HuH-7.5 (cell line): ENCODE results near the gene SREBF1.

ENCODE experiments used
- DNase-seq: peaks from one replicate; pipeline ENCODE4 v3.0.0; 2011; ENCODE audit warnings: low spot score

The SREBF1 gene

DNA sequence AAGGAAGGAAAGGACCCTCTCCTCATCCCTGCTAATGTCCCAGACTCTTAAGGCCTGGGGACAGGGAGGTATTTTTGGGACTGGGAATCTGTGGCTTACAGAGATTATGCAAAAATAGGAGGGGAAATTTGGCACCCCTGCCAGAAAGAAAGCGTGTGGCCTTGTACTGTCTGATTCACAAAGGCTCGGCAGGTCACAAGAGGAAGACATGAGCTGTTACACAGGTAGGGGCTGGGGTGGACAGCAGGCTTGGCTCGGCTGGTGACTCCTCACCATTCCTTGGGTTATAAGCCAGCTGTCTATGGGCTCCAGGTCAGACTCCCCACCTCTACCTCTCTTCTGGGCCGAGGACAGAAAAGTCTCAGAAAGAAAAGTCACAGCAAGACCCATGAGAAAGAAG is 20.7 kb upstream of the SREBF1 start:
- DNase-seq: no peak

DNA sequence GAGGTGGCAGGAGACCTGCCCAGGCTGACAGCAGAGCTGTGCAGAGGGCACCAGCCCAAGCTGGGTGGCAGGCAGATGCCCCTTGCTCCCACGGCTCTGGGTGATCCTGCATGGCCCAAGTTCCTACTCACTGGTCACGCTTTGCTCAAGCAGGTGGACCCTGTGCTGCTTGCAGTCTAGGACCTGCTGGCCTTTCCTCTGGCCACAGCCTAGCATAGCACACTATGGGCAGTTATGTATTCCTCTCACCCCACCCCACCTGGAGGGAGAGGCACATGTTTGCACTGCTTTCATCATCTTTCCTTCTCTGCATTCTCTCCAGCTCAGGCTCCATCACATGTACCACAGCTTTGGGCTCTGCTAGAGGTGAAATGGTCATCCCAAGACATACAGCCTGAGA is 19.6 kb upstream of the SREBF1 start:
- DNase-seq: no peak

DNA sequence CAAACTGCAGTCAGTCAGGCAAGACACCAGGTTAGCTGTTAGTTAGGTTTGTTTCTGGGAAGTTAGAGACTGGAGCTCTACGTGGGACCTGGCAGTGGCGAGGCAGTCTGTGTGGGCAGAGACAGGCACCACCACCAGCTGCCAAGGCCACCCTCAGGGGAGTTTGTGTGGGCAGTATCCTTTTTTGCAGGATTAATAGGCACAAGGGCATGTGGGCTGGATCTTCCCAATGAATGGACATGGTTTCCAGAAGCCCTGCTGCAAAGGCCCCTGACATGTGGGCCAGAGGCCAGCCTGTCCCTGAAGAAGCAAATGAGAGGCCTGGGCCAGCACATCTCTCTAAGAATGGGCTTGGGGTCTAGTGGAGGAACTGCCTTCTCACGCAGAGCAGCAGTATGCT is 19.2 kb upstream of the SREBF1 start:
- DNase-seq: no peak

DNA sequence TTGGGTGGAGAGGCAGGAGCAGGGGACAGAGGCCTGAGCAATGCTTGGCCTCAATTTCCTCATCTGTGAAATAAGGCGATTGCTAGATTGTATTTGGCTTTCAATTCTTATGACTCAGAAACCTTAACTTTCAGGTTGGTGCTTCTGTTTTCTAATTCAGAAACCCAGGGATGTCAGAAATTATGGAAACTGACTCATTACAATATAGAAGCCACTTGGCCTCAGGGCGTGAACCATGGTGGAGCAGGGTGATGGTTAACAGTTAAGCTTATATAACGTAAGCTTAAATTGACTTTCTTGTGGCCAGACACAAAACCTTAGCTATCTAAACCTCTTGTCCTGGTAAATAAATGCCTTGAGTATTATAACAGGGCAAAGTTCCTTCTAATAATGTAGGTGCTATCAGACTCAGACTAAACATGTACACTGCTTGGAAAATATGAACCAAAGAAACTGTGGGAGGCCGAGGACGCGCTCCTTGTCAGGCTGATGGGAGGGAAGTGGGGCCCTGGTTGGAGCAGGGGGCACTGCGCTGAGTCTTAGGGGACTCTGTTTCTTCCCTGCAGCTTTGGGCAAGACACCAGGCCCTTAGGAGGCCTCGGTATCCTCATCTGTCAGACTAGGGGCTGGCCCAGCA is 17.1 kb upstream of the SREBF1 start:
- DNase-seq: no peak

DNA sequence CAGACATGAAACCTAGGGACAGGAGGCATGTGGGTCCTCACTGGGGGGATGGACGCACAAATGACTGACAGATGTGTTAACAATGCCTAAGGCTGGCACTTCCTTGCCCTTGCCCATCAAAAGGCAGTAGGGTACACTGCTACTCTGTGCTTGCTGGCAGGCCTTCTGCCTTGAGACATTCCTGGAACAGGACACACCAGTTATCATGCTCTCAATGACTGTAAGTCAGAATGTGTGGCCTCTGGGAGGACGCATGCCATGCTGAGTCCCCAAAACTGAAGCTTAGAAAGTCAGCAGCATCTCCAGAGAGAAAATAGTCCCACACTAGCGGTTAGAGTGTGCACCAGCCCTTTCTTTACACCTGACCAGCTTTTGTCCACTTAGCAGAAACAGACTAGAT is 16.1 kb upstream of the SREBF1 start:
- DNase-seq: no peak

DNA sequence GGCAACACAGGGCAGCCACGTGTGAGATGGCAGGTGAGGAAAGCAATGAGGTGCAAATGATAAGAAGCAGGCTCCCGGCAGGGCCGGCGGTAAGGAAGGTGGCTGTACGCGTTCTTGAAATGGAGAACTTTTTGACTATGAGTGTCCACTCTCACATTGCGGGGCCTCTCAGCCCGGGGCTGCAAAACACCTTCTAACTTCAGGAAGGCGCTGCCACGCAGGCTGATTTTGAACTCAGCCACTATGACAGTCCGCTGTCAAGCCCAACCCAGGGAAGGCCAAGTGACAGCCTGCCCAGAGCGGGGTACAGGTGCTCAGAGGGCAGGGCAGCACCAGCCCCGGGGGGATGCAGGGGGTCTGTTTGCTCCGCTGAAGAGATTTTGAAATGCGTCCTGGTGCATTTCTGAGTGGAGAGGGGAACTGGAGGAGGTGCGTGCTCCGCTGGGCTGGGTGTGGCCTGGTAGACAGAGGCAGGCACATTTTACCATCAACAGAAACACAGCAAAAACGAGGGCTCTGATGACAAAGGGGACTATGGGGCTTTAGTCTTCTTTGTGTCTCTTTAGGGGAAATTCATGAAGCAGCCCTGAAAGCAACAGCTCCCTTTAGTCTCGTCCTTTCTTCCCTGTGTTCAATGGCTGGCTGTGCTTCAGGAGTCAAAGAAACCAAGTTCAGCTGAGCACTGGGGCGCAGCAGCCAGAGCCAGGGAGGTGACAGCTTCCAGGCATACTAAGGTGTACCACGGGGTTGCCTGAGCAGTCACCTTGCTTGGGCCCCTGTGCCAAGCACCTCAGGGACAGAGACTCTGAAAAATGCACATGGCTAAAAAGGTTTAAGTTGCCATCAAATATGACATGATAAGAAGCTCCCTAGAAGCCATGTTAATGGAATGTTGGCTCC is 14.6 kb upstream of the SREBF1 start:
- DNase-seq: no peak

DNA sequence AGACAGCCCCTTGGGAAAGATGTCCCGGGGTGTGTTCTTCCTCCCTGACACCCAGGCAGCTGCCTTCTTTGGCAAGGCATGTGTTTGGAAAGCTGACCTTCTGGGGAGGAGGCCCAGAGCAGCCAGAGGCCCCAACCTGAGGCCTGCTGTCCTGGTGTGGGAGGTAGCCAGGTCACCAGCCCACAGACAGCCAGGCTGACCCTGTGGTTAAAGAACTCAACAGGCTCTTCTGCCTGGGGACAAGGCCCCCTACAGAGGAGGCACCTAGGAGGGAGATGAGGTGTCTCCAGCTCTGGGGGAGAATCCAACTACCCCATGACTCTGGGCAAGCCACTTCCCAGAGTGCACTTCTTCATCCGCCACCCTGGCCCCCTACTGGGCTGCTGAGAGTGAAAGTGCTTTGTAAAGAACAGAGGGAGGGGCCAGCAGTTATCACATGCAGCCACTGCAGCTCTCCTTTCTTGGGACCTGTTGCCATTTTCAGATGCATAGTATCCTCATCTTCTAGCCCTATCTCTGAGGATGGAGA is 13.1 kb upstream of the SREBF1 start:
- no peak for DNase-seq

DNA sequence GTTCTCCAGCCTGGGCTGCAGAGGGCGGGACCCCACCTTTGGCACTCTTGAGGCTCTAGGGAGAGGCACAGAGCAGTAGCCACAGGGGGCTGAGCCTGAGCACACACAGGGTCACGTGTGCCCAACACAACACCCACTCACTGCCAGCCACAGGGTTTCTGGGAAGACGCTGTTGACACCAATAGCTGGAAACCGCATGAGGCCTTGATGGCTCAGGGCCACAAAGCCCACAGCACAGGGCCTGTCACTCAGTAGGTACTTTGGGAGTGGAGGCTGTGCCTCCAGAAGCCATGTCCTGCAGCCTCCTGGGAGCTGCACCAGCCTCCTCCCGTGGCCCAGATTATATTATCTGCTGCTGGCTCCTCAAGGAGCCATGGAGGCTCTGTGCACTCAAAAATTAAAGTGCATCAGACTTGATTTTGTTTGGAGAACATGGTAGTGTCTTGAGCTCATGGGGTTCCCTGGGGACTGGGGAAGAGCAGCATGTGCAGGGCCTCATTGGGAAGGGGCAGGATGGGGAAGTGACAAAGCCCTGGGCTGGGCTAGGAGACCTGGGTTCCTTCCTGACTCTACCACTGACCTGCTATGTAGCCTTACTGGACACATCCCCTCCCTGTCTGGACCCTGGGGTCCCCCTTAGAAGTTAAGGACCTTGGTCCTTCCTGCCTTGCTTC is 12.5 kb upstream of the SREBF1 start:
- no peak for DNase-seq

DNA sequence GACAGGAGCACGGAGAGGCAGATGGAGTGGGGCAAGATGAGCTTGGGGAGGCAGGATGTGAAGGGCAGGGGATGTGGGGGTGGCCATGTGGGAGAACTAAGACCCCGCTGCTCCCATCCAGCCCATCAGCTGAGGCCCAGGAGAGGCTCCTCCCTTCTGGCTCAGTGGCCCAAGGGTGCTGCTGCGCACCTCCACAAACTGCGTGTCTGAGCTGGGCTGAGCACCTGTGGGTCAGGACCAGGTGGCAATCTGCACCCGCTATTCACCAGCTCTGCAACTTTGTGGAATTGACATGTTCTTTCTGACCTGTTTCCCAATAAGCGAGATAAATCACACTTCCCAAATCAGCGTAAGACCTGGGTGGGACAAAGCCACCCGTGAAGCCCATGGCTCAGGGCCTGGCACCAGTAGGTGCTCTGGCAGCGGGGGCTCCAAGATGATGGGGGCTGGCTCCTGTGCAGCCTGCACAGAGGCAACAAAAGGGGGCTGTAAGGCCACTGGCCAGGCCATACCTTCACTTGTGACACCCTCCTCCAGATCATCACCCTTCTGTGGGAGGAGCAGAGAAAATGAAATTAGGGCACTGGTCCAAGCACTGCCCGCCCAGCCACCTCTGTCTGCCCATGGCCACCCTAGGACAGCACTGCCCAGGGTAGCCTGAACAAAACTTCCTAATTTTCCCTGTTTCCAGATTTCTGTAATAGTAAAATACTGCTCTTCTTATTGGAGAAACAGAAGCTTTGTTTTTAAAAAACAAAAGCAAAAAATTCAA is 11.7 kb upstream of the SREBF1 start:
- no peak for DNase-seq

DNA sequence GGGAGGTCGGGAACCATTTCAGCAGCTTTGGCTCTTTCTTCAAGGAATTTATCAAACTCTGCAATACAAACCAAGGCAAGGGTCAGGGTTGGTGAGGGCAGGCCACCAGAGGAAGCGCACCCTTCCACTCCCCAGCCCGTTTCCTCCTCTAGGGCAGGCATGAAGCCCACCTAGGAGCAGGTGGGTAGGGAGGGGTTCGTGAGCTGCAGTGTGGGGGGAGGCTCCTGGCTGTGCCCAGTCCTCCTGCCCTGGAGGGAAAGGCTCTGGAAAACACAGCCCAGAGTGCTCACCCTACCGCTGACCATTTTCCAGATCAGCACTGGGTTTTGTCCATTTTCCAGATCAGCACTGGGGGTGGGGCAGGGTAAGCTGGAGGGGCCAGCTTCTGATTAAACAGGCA is 10.9 kb upstream of the SREBF1 start:
- DNase-seq: no peak

DNA sequence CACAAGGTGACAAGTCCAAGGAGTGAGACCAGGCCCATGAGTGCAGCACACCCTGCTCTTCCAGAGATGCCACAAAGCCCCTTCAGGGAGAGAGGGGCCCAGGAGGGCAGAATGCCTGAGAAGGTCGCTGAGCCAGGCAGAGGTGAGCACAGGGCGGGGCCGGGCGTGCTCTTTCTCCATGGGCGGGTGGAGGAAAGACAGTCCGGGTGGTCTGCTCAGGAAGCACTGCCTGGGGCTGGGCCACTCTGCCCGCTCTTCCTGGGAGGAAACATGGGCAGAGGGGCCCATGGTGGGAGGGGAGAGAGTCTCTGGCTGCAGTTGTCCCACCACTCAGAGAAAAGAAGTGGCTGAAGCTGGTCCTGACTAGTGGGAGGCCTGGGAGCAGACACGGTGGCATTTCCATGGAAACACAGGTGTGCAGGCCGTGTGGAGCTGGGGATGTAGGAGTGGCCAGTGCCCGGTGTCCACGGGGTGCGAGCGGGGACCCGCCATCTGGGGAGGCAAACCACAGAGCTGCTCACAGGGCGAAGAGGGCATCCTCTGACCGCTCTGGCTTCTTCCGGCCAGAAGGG is 10.4 kb upstream of the SREBF1 start:
- no peak for DNase-seq

DNA sequence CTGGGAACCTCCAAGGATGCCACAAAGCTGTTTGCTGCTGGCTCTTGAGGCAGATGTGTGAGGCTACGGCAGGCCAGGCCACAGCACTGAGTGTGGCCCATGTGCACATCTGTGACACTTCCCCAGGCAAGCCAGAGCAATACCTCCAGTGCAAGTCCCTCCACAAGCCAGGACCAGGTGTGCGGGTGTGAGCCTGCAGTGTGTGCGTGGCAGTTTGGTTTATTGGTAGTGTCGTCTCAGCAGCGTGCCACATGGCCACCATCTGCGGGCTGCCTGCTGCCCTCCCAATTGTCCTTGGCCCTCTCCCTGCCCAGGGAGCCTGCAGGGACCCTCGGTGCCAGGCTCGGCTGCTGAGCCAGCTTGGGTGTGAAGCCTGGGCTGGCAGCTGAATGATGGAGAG is 9.9 kb upstream of the SREBF1 start:
- DNase-seq: no peak

DNA sequence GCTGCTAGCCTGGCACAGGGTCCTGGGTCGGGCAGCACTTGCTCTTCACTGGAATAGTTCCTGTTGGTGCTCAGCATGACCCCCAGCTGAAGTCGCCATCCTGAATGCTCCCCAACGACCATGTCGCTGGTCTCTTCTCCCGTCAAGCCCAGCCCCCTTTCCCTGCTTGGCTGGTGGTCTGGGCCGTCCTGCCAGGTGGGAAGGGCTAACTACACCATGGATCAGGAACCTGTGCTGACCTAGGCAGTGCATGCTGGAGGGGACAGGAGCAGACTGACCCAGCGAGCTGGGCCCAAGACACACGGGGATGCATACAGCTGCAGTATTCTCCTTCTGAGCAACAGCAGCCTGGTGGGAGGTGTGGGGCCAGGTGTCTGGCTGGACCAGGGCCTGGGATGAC is 9.2 kb upstream of the SREBF1 start:
- DNase-seq: no peak

DNA sequence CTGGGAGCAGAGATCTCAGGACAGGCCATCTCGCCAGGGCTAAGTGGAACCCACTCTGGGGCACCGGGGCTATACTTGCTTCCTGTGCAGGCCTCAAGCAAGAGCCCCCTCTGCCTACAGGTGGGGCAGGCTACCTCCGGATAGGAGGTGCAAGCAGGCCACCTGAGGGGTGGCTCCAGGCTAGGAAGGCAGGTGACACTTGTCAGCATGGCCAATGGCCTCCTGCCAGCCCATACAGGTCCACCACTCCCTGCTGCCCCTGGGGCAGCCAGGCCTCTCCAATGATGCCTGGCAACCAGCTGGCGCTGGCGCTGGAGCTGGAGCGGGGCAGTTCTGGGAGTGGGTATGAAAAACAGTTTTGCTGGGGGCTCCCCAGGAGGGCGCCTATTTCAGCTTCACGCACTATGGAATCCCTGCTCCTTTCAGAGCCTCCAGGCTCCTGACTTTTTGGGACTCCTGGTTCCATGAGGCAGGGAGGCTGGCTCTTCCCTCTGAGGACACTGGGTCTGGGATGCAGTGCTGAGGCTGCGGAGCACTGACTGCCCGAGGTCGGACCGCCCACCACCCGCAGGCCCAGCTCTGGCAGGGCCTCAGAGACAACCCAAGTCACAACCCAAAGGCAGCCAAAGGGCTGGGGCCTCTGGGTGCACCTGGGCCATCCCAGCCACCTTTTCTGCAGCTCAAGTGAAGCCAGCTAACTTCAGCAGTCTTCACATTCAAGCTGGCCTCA is 8.4 kb upstream of the SREBF1 start:
- DNase-seq: no peak

DNA sequence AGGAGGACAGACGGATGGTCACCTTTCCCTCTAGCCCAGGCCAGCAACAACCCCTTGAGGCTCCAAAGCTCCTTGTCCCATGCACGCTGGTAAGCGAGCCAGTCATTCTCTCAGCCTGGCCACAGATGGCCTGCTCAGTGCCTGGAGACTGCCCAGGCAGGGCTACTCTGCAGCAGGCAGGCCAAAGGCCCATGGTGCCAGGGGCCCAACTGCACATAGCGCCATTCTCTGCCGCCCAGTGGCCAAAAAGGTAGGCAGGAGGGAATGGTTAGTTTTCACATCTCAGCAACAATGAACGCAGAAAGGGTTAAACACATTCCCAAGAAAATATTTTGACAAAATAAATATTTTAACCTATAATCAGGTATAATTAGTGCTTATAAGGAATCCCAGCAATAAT is 7.7 kb upstream of the SREBF1 start:
- no peak for DNase-seq

DNA sequence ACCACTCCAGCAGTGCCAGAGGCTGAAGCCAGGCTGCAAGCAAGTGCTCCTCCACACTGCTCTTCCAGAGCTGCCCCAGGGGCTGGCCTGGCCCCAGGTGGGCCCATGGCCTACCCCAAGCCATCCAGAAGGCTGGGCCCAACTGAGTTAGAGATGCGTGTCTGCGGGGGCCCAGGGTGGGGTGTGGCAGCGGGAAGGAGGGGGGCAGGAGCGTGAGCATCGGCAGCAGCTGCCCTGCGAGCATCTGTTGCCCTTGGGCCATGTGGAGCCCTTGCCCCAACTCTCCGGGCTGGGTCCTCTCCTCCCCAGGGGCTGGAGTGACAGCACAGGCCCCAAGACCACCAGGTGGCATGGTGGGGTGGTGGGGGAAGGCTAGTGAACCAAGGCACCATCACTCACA is 7.3 kb upstream of the SREBF1 start:
- no peak for DNase-seq

DNA sequence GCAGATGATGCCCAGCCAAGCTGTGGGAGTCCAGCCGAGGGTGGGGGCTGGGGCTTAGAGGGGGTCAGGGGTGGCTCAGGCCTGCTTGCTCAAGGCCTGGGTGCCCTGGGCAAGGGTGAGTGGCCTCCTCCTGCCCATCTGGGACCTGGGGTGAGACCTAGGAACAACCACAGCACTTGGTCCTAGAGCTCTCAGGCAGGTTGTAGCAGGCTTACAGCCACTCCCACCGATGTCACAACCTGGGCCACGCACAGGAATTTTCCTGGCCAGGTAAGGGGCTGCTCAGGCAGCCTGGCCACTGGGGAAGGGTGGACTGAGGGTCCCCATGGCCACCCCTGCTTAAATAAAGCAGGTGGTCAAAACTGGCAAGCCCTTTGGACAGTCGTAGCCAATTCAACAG is 6.3 kb upstream of the SREBF1 start:
- no peak for DNase-seq

DNA sequence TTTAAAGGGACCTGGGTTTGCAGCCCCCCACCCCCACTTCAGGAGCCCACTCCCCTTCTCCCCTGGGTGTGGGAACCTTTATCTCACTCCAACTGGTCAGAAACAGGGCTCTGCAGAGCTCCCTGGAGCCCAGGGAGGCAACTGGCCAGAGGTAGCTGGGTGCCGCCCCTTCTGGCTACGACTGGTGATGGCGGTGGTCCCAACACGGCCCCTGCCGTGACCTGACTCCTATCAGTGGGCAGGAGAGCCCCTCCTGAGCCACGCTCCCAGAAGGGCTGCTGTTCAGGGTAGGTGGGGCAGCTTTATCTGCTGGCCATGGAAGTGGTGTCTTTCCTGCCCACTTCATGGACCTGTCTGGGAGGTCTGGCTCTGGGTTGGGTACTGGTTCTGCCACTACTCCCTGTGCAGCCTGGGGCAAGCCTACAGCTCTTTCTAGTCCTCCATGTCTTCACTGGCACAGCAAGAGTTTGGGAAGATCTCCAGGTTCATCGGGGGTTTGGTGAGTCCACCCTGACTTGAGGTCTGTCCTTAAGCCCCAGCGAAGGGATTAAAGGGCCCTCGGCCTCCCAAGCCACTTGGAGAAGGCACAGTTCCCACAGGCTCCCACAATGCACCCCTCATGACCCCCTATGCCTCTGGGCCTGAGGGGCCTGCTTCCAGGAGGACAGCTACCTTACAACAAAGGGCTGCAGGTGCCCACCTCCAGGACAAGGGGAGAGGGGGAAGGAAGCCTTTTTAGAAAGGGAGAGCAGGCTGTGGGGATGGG is 5.5 kb upstream of the SREBF1 start:
- DNase-seq: no peak

DNA sequence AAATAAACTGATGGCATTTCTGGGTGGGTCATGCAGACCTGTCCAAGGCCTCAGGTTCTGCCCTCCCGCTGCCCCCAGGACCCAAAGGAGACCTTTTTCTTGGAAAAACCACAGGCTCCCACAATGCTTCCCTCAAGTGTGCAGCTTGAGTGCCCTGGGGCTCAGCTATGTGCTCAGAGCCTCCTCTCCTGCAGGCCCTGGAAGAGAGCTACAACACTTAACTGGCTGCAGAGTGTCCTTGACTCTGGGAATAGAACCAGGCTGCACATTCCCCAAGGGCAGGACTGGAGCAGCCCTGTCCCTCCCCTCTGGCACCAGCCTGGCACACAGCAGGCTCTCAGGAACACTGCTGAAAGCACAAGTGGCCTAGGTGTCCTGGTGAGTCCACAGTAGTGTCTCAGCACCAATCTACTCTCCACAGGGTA is 4.8 kb upstream of the SREBF1 start:
- DNase-seq: no peak
